ENCODE data around the gene RINL. TPM values are rescaled to one million over a fixed set of nuclear protein-coding genes. Genes with fewer than 3 reads are reported as not detected.
A peak's percentile ranks its signal among the peaks of the same experiment; 100 is the strongest.

RINL gene
- polyA plus RNA-seq, 1 of the 3 experiments (the other 2 are of a cell fraction), result 3.8 TPM

- H2AFZ ChIP-seq (ENCODE audit: low read depth), result no peak within 1 kb of the TSS
- peak within 1 kb of the TSS; percentile 97 for H3K4me2 ChIP-seq
- peak; percentile 96 for DNase-seq
- CTCF ChIA-PET, result interaction anchor here (0.8 to 2.6 kb wide), 2 partner anchors 10 to 80 kb away, joined by 3 to 6 read pairs; partner anchors contain the start of genes MRPS12 and SARS2
- POLR2A ChIA-PET, result interaction anchor here (0.9 to 2.2 kb wide), 3 partner anchors 12 to 80 kb away, joined by 3 to 9 read pairs (median 3); partner anchors contain the start of genes MRPS12 and SARS2
- under 1% methylated on average over 35 of the region's 50 CpGs for WGBS (ENCODE audit: low lambda C conversion rate)
- H4K20me1 ChIP-seq (ENCODE audit: insufficient read depth), result peaks cover 42% of the 10 kb centered on the region
- H3K36me3 ChIP-seq (replicated peaks in 1 of 2; ENCODE audit: control insufficient read depth in 1 of 2, insufficient read depth in 2 of 2, low read length in 1 of 2), result peaks cover 25 to 33% of the 10 kb centered on the region in 2 experiments
- H3K9ac ChIP-seq, result peak within 1 kb of the TSS; percentile 100
- H3K9me2 ChIP-seq, result no peaks in the 10 kb centered on the region
- H3K9me3 ChIP-seq, result no peaks in the 10 kb centered on the region
- H3F3A ChIP-seq (replicated peaks; ENCODE audit: insufficient read depth), result peaks cover 20% of the 10 kb centered on the region
- H3K79me2 ChIP-seq (ENCODE audit: insufficient read depth), result peaks cover 49% of the 10 kb centered on the region
- peak within 1 kb of the TSS; percentile 97 to 99 for H3K27ac ChIP-seq (ENCODE audit: low read depth in 2 of 2, low read length in 1 of 2)
- peak within 1 kb of the TSS; percentile 67 to 87 for H3K4me3 ChIP-seq (ENCODE audit: low read depth in 2 of 2, low read length in 1 of 2)
- no peaks in the 10 kb centered on the region for H3K27me3 ChIP-seq (ENCODE audit: insufficient read depth)
- H3K4me1 ChIP-seq (ENCODE audit: control insufficient read depth in 1 of 2, insufficient read depth in 2 of 2, low read depth in 1 of 2, low read length in 1 of 2), result peaks cover 18 to 30% of the 10 kb centered on the region in 2 experiments; a peak in 1 of 4 replicates
- peak; percentile 42; the same call in 1 of the 2 replicates for TF ChIP-seq ELF1 (IDR thresholded peaks at IDR 0.05)
- TF ChIP-seq TAF1 (IDR thresholded peaks at IDR 0.05; ENCODE audit: borderline replicate concordance, low read depth, low read length), result peak; percentile 84; the same call in 1 of the 2 replicates
- TF ChIP-seq PBX3 (IDR thresholded peaks at IDR 0.05), result peak; percentile 96
- no peak for TF ChIP-seq MAX (IDR thresholded peaks at IDR 0.05; ENCODE audit: low read depth)
- TF ChIP-seq NRF1 (IDR thresholded peaks at IDR 0.05; ENCODE audit: low read depth, low read length), result no peak
- TF ChIP-seq, protein P1, sequence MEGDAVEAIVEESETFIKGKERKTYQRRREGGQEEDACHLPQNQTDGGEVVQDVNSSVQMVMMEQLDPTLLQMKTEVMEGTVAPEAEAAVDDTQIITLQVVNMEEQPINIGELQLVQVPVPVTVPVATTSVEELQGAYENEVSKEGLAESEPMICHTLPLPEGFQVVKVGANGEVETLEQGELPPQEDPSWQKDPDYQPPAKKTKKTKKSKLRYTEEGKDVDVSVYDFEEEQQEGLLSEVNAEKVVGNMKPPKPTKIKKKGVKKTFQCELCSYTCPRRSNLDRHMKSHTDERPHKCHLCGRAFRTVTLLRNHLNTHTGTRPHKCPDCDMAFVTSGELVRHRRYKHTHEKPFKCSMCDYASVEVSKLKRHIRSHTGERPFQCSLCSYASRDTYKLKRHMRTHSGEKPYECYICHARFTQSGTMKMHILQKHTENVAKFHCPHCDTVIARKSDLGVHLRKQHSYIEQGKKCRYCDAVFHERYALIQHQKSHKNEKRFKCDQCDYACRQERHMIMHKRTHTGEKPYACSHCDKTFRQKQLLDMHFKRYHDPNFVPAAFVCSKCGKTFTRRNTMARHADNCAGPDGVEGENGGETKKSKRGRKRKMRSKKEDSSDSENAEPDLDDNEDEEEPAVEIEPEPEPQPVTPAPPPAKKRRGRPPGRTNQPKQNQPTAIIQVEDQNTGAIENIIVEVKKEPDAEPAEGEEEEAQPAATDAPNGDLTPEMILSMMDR (IDR thresholded peaks at IDR 0.05), result peak; percentile 29; the same call in 1 of the 2 replicates
- peak; percentile 79 for TF ChIP-seq IRF3 (IDR thresholded peaks at IDR 0.05; ENCODE audit: low read depth, low read length)
- TF ChIP-seq MXI1 (IDR thresholded peaks at IDR 0.05; ENCODE audit: low read depth, low read length), result no peak
- no peak for TF ChIP-seq MEF2A (IDR thresholded peaks at IDR 0.05; ENCODE audit: borderline replicate concordance, low read depth)
- TF ChIP-seq TEAD4 (IDR thresholded peaks at IDR 0.05; ENCODE audit: borderline replicate concordance, insufficient read depth), result no peak
- TF ChIP-seq NFIC (IDR thresholded peaks at IDR 0.05; ENCODE audit: borderline replicate concordance), result no peak
- TF ChIP-seq RFX5 (IDR thresholded peaks at IDR 0.05; ENCODE audit: low read length), result no peak; the same call in 1 of the 2 replicates
- no peak for TF ChIP-seq USF2 (IDR thresholded peaks at IDR 0.05; ENCODE audit: borderline replicate concordance, low read depth, low read length)
- TF ChIP-seq FOXJ3 (CRISPR knock-in tag; IDR thresholded peaks at IDR 0.05), result no peak
- TF ChIP-seq TCF12 (IDR thresholded peaks at IDR 0.05), result no peak
- 0 out of 2 replicates have a peak, but pooled peaks have one; percentile 56 for TF ChIP-seq REST (IDR thresholded peaks at IDR 0.05; ENCODE audit: low read depth, low read length)
- no peak for TF ChIP-seq FOSL2 (IDR thresholded peaks at IDR 0.05; ENCODE audit: borderline replicate concordance, low read depth)
- no peak; the same call in 1 of the 2 replicates for TF ChIP-seq RAD21 (IDR thresholded peaks at IDR 0.05; ENCODE audit: low read length)
- TF ChIP-seq GABPA (IDR thresholded peaks at IDR 0.05; ENCODE audit: low read depth), result peak; percentile 49
- no peak; a peak in 1 of 4 replicates for TF ChIP-seq EP300 (IDR thresholded peaks at IDR 0.05; ENCODE audit: borderline replicate concordance in 1 of 2, low read depth in 1 of 2, low read length in 1 of 2)
- no peak for TF ChIP-seq RCOR1 (IDR thresholded peaks at IDR 0.05; ENCODE audit: low read length)
- TF ChIP-seq EZH2phosphoT487 (IDR thresholded peaks at IDR 0.05; ENCODE audit: borderline replicate concordance, low read depth), result no peak
- peak; percentile 85 for TF ChIP-seq YY1 (IDR thresholded peaks at IDR 0.05; ENCODE audit: low read depth)
- peak; percentile 67; the same call in 1 of the 2 replicates for TF ChIP-seq POLR2AphosphoS5 (IDR thresholded peaks at IDR 0.05; ENCODE audit: low read depth, low read length)
- no peak for TF ChIP-seq FOXM1 (IDR thresholded peaks at IDR 0.05; ENCODE audit: low read depth)
Observed at GRCh38 chr19:38849860-38850435, 28.1 kb downstream of the RINL start, which contains the start of gene HNRNPL. Gene HNRNPL (minus strand): TSS chr19:38849986. CDS start chr19:38849966, 20 bp downstream.
